Measurements from ENCODE around the gene RPS8.

GRCh38 chr1:44806025-44806703 is 30.8 kb downstream of the RPS8 start:
- TF ChIP-seq KLF10 (tag by site-specific recombination; IDR thresholded peaks at IDR 0.05) (no peak), ZNF398 (tag by site-specific recombination; IDR thresholded peaks at IDR 0.05) (no peak)
- TF ChIP-seq, protein P1, sequence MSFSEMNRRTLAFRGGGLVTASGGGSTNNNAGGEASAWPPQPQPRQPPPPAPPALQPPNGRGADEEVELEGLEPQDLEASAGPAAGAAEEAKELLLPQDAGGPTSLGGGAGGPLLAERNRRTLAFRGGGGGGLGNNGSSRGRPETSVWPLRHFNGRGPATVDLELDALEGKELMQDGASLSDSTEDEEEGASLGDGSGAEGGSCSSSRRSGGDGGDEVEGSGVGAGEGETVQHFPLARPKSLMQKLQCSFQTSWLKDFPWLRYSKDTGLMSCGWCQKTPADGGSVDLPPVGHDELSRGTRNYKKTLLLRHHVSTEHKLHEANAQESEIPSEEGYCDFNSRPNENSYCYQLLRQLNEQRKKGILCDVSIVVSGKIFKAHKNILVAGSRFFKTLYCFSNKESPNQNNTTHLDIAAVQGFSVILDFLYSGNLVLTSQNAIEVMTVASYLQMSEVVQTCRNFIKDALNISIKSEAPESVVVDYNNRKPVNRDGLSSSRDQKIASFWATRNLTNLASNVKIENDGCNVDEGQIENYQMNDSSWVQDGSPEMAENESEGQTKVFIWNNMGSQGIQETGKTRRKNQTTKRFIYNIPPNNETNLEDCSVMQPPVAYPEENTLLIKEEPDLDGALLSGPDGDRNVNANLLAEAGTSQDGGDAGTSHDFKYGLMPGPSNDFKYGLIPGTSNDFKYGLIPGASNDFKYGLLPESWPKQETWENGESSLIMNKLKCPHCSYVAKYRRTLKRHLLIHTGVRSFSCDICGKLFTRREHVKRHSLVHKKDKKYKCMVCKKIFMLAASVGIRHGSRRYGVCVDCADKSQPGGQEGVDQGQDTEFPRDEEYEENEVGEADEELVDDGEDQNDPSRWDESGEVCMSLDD (tag by site-specific recombination; IDR thresholded peaks at IDR 0.05) = no peak
- TF ChIP-seq, protein P2, sequence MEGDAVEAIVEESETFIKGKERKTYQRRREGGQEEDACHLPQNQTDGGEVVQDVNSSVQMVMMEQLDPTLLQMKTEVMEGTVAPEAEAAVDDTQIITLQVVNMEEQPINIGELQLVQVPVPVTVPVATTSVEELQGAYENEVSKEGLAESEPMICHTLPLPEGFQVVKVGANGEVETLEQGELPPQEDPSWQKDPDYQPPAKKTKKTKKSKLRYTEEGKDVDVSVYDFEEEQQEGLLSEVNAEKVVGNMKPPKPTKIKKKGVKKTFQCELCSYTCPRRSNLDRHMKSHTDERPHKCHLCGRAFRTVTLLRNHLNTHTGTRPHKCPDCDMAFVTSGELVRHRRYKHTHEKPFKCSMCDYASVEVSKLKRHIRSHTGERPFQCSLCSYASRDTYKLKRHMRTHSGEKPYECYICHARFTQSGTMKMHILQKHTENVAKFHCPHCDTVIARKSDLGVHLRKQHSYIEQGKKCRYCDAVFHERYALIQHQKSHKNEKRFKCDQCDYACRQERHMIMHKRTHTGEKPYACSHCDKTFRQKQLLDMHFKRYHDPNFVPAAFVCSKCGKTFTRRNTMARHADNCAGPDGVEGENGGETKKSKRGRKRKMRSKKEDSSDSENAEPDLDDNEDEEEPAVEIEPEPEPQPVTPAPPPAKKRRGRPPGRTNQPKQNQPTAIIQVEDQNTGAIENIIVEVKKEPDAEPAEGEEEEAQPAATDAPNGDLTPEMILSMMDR (tag by site-specific recombination; IDR thresholded peaks at IDR 0.05) = no peak

Data from HEK293 (cell line).